ENCODE results near the gene GPR162. TPM values are rescaled to one million over a fixed set of nuclear protein-coding genes. Genes with fewer than 3 reads are reported as not detected.
A peak's percentile ranks its signal among the peaks of the same experiment; 100 is the strongest.

GPR162 gene
- total RNA-seq, 1 donor from 2014 or later: not detected

GRCh38 chr12:6810758-6811157 lies 10.9 kb upstream of the GPR162 start:
- DNase-seq (ENCODE audit: low read depth): no peak
- Histone ChIP-seq H3K27me3 (ENCODE audit: control insufficient read depth, insufficient read depth, low read length) (no peaks in the 10 kb centered on the region), H3K36me3 (ENCODE audit: control insufficient read depth, insufficient read depth, low read length) (no peaks in the 10 kb centered on the region), H3K4me3 (ENCODE audit: low read depth, low read length) (no peak overlapping the region)
- TF ChIP-seq CTCF (IDR thresholded peaks at IDR 0.05; ENCODE audit: insufficient read depth, low read length, severe bottlenecking): no peak
- FAIRE-seq: no peak

DNA sequence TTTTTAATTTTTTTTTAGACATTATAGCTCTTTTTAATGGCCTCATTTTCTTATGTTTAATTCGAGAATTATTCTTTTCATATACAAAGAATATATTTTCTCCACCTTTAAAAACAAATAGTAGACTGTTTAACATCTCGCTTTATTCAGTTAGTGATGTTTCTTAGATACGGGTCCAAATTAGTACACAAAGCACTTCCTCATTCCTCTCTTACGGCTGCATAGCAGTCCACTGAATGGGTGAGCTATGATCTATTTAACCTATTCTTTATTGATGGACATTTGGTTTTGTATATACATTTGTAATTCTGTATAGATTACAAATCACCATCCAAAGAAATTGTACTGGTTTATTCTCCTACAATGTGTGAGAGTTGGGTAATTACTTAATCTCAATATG lies 8.3 kb upstream of the GPR162 start:
- Histone ChIP-seq H3K36me3 (ENCODE audit: control insufficient read depth, insufficient read depth, low read length) (no peaks in the 10 kb centered on the region), H3K27me3 (ENCODE audit: control insufficient read depth, insufficient read depth, low read length) (no peaks in the 10 kb centered on the region), H3K4me3 (ENCODE audit: low read depth, low read length) (no peak overlapping the region)
- no peak for TF ChIP-seq CTCF (IDR thresholded peaks at IDR 0.05; ENCODE audit: insufficient read depth, low read length, severe bottlenecking)
- DNase-seq (ENCODE audit: low read depth) (no peak), FAIRE-seq (no peak)

DNA sequence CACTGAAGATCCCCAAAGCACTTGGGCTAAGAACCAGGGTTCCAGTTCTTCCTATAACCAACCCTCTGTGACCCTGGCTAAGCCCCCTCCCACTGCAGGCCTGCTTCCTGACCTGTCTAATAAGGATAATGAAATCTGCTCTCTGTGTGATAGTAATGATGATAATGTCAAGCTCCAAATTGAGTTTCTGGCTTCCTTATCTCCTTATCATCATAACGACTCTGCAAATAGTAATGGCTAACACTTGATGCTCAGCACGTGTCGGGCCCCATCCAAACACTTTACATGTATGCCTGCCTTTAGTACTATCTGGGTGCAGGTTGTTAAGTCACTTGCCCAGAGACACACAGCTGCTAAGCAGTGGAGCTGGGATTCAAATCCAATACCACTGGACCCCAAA lies 5.0 kb upstream of the GPR162 start:
- H3K4me3 ChIP-seq (ENCODE audit: low read depth, low read length): no peak overlapping the region
- peak; percentile 36 for FAIRE-seq
- peaks cover 6% of the 10 kb centered on the region for H3K27me3 ChIP-seq (ENCODE audit: control insufficient read depth, insufficient read depth, low read length)
- no peaks in the 10 kb centered on the region for H3K36me3 ChIP-seq (ENCODE audit: control insufficient read depth, insufficient read depth, low read length)
- TF ChIP-seq CTCF (IDR thresholded peaks at IDR 0.05; ENCODE audit: insufficient read depth, low read length, severe bottlenecking): no peak
- no peak for DNase-seq (ENCODE audit: low read depth)

- Histone ChIP-seq H3K27me3 (ENCODE audit: control insufficient read depth, insufficient read depth, low read length) (peaks cover 11% of the 10 kb centered on the region), H3K36me3 (ENCODE audit: control insufficient read depth, insufficient read depth, low read length) (no peaks in the 10 kb centered on the region), H3K4me3 (ENCODE audit: low read depth, low read length) (no peak overlapping the region)
- no peak for TF ChIP-seq CTCF (IDR thresholded peaks at IDR 0.05; ENCODE audit: insufficient read depth, low read length, severe bottlenecking)
- FAIRE-seq (no peak), DNase-seq (ENCODE audit: low read depth) (no peak)
Measured at GRCh38 chr12:6817098-6817497, 4.5 kb upstream of the GPR162 start.

DNA sequence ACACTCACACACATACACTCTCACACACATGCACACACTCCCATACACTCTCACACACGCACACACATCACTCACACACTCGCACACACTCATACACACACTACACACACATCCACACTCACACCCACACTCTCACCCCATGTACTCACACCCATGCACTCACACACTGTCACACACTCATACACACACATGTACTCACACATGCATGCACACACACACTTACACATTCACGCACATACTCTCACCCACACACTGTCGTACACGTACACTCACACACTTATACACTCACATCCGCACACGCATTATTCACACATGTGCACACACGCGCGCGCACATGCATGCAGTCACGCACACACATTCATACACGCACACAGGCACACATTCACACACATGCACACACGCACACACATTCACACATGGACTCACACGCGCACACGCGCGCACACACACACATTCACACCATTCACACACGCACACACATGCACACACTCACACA lies 3.9 kb upstream of the GPR162 start:
- Histone ChIP-seq H3K36me3 (ENCODE audit: control insufficient read depth, insufficient read depth, low read length) (no peaks in the 10 kb centered on the region), H3K4me3 (ENCODE audit: low read depth, low read length) (no peak overlapping the region), H3K27me3 (ENCODE audit: control insufficient read depth, insufficient read depth, low read length) (peaks cover 16% of the 10 kb centered on the region)
- peak; percentile 96 for FAIRE-seq
- DNase-seq (ENCODE audit: low read depth): no peak
- no peak for TF ChIP-seq CTCF (IDR thresholded peaks at IDR 0.05; ENCODE audit: insufficient read depth, low read length, severe bottlenecking)

GRCh38 chr12:6818222-6818621 lies 3.4 kb upstream of the GPR162 start:
- no peak overlapping the region for H3K4me3 ChIP-seq (ENCODE audit: low read depth, low read length)
- H3K27me3 ChIP-seq (ENCODE audit: control insufficient read depth, insufficient read depth, low read length): peaks cover 21% of the 10 kb centered on the region
- DNase-seq (ENCODE audit: low read depth) (no peak), FAIRE-seq (no peak)
- no peaks in the 10 kb centered on the region for H3K36me3 ChIP-seq (ENCODE audit: control insufficient read depth, insufficient read depth, low read length)
- TF ChIP-seq CTCF (IDR thresholded peaks at IDR 0.05; ENCODE audit: insufficient read depth, low read length, severe bottlenecking): no peak
